Measurements from ENCODE around the gene MUC5B. TPM values are rescaled to one million over a fixed set of nuclear protein-coding genes. Genes with fewer than 3 reads are reported as not detected.

MUC5B gene
- polyA plus RNA-seq, 1 donor from 2014 or later: not detected

DNA sequence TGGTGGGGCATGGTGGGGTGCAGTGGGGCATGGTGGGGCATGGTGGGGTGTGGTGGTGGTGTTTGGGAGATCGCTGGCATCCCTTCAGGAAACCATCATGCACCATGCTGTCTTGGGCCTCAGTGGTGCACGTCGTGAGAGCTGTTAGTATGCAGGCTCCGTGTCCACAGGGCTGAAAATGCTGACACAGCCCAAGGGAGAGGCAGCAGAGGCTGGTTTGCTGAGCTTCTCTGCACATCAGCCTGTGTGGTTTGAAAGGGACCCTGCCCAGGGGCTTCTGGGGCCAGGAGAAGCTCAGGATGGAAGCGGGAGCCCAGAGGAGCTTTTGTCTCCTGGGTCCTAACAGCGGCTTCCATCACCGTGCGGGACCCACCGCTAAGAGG, 30.2 kb downstream of the MUC5B start:
- Mint-ChIP-seq H3K27ac (no peak overlapping the region), H3K4me3 (no peak overlapping the region), H3K36me3 (no peaks in the 10 kb centered on the region), H3K4me1 (no peaks in the 10 kb centered on the region), H3K9me3 (peaks cover 0 to 2% (median 0%) of the 10 kb centered on the region in 3 donors), H3K27me3 (no peaks in the 10 kb centered on the region)

DNA sequence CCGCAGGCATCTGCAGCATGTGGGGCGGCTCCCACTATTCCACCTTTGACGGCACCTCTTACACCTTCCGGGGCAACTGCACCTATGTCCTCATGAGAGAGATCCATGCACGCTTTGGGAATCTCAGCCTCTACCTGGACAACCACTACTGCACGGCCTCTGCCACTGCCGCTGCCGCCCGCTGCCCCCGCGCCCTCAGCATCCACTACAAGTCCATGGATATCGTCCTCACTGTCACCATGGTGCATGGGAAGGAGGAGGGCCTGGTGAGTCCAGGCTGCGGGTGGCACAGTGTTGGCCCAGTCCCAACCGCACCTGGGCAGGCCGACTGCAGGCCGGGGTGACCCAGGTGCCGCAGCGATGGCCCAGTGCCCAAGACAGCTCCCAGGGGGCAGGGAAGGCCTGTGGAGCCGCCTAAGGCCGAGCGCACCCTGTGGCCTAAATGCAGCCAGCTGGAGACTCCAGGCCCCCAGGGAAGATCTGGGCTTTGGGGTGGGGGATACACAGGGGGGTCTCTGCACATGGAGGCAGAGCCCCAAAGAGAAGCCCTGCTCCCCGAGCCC, 31.3 kb downstream of the MUC5B start:
- H3K4me1 Mint-ChIP-seq: no peaks in the 10 kb centered on the region
- no peak overlapping the region for H3K27ac Mint-ChIP-seq
- H3K4me3 Mint-ChIP-seq: no peak overlapping the region
- peaks cover 0 to 2% (median 0%) of the 10 kb centered on the region in 3 donors for H3K9me3 Mint-ChIP-seq
- no peaks in the 10 kb centered on the region for H3K36me3 Mint-ChIP-seq
- no peaks in the 10 kb centered on the region for H3K27me3 Mint-ChIP-seq

DNA sequence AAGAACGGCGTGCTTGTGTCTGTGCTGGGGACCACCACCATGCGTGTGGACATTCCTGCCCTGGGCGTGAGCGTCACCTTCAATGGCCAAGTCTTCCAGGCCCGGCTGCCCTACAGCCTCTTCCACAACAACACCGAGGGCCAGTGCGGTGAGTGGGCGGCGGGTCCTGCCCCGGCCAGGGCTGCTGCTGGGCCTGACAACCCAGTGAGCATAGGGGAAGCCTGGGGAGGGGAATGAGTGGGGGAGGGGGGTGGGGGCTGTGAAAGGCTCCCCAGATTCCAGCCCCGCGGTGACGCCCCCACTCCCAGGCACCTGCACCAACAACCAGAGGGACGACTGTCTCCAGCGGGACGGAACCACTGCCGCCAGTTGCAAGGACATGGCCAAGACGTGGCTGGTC, 31.9 kb downstream of the MUC5B start:
- Mint-ChIP-seq H3K36me3 (no peaks in the 10 kb centered on the region), H3K4me3 (no peak overlapping the region), H3K27me3 (no peaks in the 10 kb centered on the region), H3K4me1 (no peaks in the 10 kb centered on the region), H3K27ac (no peak overlapping the region), H3K9me3 (peaks cover 0 to 2% (median 0%) of the 10 kb centered on the region in 3 donors)

DNA sequence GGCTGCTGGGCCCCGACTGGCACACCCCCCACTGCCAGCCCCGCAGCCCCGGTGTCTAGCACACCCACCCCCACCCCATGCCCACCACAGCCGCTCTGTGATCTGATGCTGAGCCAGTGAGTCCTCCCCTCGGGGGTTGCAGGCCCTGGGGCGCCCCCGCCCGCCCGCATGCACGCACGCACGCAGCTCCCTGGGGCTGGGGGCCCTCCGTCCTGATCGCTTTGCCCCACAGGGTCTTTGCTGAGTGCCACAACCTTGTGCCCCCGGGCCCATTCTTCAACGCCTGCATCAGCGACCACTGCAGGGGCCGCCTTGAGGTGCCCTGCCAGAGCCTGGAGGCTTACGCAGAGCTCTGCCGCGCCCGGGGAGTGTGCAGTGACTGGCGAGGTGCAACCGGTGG, 32.3 kb downstream of the MUC5B start:
- Mint-ChIP-seq H3K9me3 (peaks cover 0 to 2% (median 0%) of the 10 kb centered on the region in 3 donors), H3K4me3 (no peak overlapping the region), H3K27me3 (no peaks in the 10 kb centered on the region), H3K4me1 (no peaks in the 10 kb centered on the region), H3K36me3 (no peaks in the 10 kb centered on the region), H3K27ac (no peak overlapping the region)

DNA sequence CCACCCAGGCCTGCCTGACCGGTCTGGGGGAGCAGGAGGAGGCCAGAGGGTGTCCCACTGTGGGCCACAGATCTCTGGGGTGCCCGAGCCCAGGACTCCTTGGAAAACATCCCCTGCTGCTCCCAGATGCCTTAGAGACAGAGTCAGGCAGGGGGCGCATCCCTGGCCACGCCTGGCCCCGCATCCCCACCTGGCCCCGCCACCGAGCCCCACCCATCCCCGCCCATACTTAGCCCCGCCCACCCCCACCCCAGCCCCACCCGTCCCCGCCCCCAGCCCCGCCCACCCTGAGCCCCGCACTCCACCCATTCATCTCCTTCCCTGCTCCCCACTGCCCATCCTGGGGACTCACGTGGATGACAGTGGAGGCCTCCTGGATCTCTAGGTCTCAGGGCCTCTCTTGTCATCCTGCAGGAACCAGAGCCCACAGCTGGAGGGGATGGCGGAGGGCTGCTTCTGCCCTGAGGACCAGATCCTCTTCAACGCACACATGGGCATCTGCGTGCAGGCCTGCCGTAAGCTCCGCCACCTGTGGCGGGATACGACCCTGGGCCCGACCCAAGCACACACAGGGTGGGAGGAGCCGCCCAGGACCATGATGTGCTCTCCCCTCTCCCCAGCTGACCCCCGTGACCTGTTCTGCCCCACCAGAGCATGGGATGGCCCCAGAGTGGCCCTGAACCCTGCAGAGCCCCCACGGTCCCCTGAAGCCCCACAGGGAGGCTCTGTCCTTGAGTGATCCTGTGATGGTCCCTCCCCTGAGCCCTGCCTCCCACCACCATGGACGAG, 33.6 kb downstream of the MUC5B start:
- no peaks in the 10 kb centered on the region for H3K4me1 Mint-ChIP-seq

DNA sequence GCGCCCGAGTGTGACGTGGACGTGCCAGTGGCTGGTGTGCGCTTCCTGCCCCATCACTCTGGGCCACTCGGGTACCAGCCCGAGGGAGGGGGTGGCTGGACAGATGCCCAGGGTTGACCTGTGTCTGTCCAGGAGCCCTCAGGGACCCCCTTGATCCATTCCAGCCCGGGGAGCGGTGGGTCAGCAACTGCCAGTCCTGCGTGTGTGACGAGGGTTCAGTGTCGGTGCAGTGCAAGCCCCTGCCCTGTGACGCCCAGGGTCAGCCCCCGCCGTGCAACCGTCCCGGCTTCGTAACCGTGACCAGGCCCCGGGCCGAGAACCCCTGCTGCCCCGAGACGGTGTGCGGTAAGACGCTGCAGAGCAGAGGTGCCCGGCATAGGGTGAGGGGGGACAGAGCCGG, 34.5 kb downstream of the MUC5B start:
- peaks cover 0 to 3% (median under 1%) of the 10 kb centered on the region in 3 donors for H3K4me1 Mint-ChIP-seq
- no peak overlapping the region for H3K27ac Mint-ChIP-seq
- no peaks in the 10 kb centered on the region for H3K36me3 Mint-ChIP-seq
- H3K9me3 Mint-ChIP-seq: peaks cover 0 to 2% (median 0%) of the 10 kb centered on the region in 3 donors
- H3K27me3 Mint-ChIP-seq: no peaks in the 10 kb centered on the region
- no peak overlapping the region for H3K4me3 Mint-ChIP-seq

More for the DNA sequence above, 33.6 kb downstream of the MUC5B start:
- Mint-ChIP-seq H3K36me3 (no peaks in the 10 kb centered on the region), H3K27ac (no peak overlapping the region), H3K27me3 (no peaks in the 10 kb centered on the region), H3K9me3 (peaks cover 0 to 2% (median 0%) of the 10 kb centered on the region in 3 donors), H3K4me3 (no peak overlapping the region)

DNA sequence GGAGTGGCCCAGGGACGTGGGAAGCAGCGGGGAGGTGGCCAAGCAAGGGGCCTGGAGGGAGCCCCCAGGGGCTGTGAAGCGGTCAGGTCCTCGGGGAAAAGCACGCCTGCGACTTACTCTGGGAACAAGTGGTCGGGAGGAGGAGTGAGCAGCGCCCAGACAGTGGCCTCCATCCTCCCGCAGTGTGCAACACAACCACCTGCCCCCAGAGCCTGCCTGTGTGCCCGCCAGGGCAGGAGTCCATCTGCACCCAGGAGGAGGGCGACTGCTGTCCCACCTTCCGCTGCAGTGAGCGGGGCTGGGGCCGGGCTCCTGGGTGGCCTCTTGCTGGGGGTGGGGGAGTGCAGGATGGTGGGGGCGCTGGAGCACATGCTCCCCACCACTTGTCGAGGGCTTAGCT, 35.0 kb downstream of the MUC5B start:
- no peak overlapping the region for H3K4me3 Mint-ChIP-seq
- no peak overlapping the region for H3K27ac Mint-ChIP-seq
- H3K9me3 Mint-ChIP-seq: peaks cover 0 to 2% (median 0%) of the 10 kb centered on the region in 3 donors
- peaks cover 3 to 6% (median 5%) of the 10 kb centered on the region in 3 donors for H3K4me1 Mint-ChIP-seq
- no peaks in the 10 kb centered on the region for H3K27me3 Mint-ChIP-seq
- no peaks in the 10 kb centered on the region for H3K36me3 Mint-ChIP-seq

DNA sequence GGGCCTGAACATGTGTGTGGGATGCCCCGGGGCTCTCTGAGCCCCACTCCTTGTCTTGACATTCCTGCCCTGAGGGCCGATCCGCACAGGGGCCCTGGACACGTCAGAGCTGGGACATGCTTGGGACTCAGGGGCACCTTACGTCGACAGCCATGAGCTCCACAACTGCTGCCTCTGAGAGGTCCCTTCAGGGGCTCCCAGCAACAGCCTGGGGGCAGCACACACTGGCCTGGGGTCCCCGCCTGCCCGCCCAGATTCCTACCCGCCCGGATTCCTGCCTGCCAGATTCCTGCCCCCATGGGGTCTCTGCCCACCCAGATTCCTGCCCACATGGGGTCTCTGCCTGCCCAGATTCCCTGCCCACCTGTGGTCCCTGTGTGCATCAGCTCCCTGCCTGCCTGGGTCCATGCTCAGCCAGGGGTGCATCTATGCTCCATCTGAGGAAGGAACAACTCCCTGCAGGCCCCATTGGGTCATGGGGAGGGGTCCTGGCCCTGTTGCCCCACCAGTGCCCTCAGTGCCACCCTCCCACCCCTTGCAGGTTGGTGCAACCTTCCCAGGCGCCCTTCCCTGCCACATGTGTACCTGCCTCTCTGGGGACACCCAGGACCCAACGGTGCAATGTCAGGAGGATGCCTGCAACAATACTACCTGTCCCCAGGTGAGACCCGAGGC, 35.7 kb downstream of the MUC5B start:
- H3K27ac Mint-ChIP-seq: no peak overlapping the region
- H3K36me3 Mint-ChIP-seq: no peaks in the 10 kb centered on the region
- no peak overlapping the region for H3K4me3 Mint-ChIP-seq
- no peaks in the 10 kb centered on the region for H3K27me3 Mint-ChIP-seq
- peaks cover 5 to 7% (median 6%) of the 10 kb centered on the region in 3 donors for H3K4me1 Mint-ChIP-seq
- H3K9me3 Mint-ChIP-seq: peaks cover 0 to 2% (median 0%) of the 10 kb centered on the region in 3 donors

DNA sequence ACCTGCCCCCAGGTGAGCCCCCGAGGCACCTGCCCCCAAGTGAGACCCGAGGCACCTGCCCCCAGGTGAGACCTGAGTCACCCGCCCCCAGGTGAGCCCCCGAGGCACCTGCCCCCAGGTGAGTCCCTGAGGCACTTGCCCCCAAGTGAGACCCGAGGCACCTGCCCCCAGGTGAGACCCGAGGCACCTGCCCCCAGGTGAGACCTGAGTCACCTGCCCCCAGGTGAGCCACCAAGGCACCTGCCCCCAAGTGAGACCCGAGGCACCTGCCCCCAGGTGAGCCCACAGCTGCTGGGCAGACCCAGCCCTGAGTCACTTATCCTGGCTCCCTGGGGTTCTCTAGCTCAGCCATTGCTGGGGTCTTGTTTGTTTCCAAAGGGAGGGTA, 36.2 kb downstream of the MUC5B start:
- Mint-ChIP-seq H3K4me1 (peaks cover 5 to 7% (median 6%) of the 10 kb centered on the region in 3 donors), H3K27me3 (no peaks in the 10 kb centered on the region), H3K9me3 (no peaks in the 10 kb centered on the region), H3K27ac (no peak overlapping the region), H3K36me3 (no peaks in the 10 kb centered on the region), H3K4me3 (no peak overlapping the region)

DNA sequence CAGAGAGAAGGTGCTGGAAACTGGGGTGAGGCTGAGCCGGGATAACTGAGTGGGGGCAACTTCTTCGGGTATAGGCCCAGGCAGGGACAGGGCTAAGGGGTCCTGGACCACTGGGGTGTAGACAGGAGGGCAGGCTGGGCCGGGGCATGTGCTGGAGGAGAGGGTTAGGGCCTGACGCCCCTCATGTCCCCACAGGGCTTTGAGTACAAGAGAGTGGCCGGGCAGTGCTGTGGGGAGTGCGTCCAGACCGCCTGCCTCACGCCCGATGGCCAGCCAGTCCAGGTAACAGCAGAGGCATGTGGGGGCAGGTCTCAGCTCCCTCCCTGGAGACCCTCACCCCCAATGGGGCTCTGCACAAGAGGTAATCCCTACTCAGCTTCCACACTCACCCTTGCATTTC, 36.7 kb downstream of the MUC5B start:
- H3K4me3 Mint-ChIP-seq: no peak overlapping the region
- no peaks in the 10 kb centered on the region for H3K27me3 Mint-ChIP-seq
- no peaks in the 10 kb centered on the region for H3K36me3 Mint-ChIP-seq
- no peak overlapping the region for H3K27ac Mint-ChIP-seq
- peaks cover 7 to 11% (median 7%) of the 10 kb centered on the region in 3 donors for H3K4me1 Mint-ChIP-seq
- peaks cover 0 to 3% (median 0%) of the 10 kb centered on the region in 3 donors for H3K9me3 Mint-ChIP-seq

DNA sequence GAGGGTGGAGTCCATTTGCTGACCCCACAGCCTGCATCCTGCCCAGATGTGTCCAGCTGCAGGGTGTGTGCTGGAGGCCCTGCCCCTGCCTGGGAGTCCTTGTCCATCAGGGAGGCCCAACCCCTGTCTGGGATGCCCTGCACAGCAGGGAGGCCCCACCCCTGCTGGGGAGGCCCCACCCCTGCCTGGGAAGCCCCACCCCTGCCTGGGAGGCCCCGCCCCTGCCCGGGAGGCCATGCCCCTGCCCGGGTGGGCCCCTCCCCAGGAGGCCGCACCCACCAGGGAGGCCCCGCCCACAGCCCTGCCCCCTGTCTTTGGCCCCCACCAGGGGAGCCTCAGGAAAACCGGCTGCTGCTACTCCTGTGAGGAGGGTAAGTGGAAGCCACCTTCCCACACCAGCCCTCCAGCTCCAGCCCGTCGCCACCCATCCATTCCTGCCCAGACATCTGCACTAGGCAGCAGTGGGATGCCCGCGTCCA, 37.2 kb downstream of the MUC5B start:
- no peaks in the 10 kb centered on the region for H3K27me3 Mint-ChIP-seq

DNA sequence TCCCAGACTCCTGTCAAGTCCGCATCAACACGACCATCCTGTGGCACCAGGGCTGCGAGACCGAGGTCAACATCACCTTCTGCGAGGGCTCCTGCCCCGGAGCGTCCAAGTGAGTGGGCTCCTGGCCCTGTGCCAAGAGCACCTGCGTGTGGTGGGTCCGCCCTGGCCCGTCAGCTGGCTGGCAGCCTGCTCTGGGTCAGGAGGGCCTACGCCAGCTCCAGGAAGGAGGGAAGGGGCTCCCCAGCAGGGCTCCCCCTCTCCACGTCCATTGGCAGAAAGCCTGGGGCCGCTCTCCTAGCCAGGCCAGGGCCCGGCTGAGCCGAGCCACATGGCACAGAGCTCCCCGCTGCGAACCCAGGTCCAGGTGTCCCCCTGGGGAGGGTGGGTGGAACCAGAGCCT, 37.8 kb downstream of the MUC5B start:
- no peaks in the 10 kb centered on the region for H3K27me3 Mint-ChIP-seq
- H3K9me3 Mint-ChIP-seq: peaks cover 0 to 9% (median 5%) of the 10 kb centered on the region in 3 donors
- peaks cover 7 to 12% (median 7%) of the 10 kb centered on the region in 3 donors for H3K4me1 Mint-ChIP-seq
- no peak overlapping the region for H3K4me3 Mint-ChIP-seq
- H3K36me3 Mint-ChIP-seq: no peaks in the 10 kb centered on the region
- H3K27ac Mint-ChIP-seq: no peak overlapping the region

More for the DNA sequence above, 37.2 kb downstream of the MUC5B start:
- Mint-ChIP-seq H3K4me1 (peaks cover 7 to 12% (median 7%) of the 10 kb centered on the region in 3 donors), H3K36me3 (no peaks in the 10 kb centered on the region), H3K9me3 (peaks cover 0 to 8% (median 5%) of the 10 kb centered on the region in 3 donors), H3K4me3 (no peak overlapping the region), H3K27ac (no peak overlapping the region)

DNA sequence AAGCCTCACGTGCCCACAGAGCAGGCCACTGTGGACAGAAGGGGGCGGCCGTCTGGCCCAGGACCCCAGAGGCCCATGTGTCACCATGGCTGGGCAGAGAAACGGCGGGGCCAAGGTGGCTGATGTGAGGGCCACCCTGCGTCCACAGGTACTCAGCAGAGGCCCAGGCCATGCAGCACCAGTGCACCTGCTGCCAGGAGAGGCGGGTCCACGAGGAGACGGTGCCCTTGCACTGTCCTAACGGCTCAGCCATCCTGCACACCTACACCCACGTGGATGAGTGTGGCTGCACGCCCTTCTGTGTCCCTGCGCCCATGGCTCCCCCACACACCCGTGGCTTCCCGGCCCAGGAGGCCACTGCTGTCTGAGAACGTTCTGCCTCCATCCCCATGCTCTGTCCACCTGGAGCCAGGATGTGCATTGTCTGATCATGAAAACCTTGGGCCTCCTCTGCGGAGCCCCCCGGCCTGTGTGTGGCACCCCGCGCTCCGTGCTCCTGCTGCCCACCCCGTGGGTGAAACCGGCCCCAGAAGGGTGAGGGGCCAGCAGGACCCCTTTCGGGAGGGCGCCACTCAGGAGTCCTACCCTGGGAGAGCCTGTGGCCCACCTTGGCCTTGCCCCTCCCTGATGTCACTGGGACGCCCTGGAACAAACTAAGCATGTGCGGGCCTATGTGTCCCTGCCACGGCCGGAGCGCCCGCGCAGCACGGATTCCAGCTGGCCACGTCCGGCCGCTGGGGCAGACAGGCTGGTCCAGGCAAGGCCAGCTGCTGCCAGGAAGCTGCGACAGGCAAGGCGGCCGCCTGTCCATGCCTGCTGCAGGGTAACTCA, 38.6 kb downstream of the MUC5B start:
- H3K36me3 Mint-ChIP-seq: no peaks in the 10 kb centered on the region
- H3K4me1 Mint-ChIP-seq: peaks cover 7 to 13% (median 7%) of the 10 kb centered on the region in 3 donors
- H3K27me3 Mint-ChIP-seq: no peaks in the 10 kb centered on the region
- H3K4me3 Mint-ChIP-seq: peak overlapping the region in 3 of 4 donors; percentile 75 to 92 (median 91)
- H3K27ac Mint-ChIP-seq: peak overlapping the region in 1 of 3 donors; percentile 16
- peaks cover 0 to 9% (median 9%) of the 10 kb centered on the region in 3 donors for H3K9me3 Mint-ChIP-seq

DNA sequence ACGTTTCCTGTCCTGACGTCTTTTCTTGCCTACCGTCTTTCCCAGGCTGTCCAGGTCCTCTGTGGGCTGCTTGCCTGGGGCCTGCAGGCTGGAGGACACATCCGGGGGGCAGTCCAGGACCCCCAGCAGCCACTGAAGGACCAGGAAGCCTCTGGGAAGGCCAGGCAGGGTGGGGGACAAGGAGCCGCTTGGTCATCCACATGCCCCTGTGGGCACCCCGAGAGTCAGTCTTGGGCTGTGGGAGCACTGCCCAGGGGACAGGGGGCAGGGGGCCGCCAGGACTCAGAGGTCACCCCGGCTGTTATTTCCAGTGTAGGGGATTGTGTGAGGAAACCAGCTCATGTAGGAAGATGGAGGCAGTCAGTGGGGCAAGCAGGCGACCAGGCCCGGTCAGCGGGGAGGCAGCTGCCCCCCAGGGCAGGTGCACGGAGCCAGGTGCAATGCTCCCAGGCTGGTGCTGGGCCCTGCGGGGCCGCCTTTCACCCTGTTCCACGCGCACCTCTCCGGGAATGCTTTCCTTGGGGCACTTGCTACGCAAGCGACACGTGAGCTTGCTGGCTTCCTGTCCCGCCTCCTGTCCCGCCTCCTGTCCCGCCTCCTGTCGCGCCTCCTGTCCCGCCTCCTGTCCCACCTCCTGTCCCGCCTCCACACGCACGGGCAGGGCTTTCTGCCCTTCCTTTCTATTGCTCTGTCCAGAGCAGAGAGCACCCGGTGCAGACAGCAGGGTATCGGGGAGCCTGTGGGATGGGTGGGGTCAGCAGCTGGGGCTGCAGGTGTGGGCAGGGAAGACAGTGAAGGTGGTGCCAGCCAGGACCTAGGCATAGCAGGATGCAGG, 39.5 kb downstream of the MUC5B start:
- Mint-ChIP-seq H3K4me1 (peaks cover 7 to 16% (median 7%) of the 10 kb centered on the region in 3 donors), H3K4me3 (peak overlapping the region; percentile 65 to 92 (median 83)), H3K27me3 (no peaks in the 10 kb centered on the region), H3K27ac (peak overlapping the region in 2 of 3 donors; percentile 16 to 67), H3K36me3 (no peaks in the 10 kb centered on the region), H3K9me3 (peaks cover 0 to 12% (median 9%) of the 10 kb centered on the region in 3 donors)
